ENCODE results near the gene ANO4. TPM values are rescaled to one million over a fixed set of nuclear protein-coding genes. Genes with fewer than 3 reads are reported as not detected.

The ANO4 gene
- total RNA-seq, 1 donor from 2014 or later = 7.3 TPM

DNA sequence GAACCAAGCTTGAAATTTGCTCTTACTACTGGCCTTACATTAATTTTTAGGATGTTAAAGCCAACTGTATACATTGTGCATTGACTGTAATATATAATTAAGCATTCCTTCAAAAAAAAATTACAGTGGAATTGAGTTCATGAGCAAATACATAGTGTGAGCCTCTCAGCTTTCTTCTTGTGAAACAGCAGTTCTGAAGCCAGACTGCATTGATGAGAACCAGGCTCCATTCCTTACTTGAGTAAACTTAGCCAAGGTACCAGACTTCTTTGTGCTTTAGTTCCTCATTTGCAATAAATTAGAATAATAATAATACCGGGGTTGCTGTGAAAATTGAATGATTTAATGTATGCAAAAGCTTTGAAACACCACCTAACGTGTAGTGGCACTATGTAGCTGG lies 169.5 kb downstream of the ANO4 start:
- no peaks in the 10 kb centered on the region for H3K36me3 Mint-ChIP-seq
- peaks cover 19% of the 10 kb centered on the region for H3K27me3 Mint-ChIP-seq
- H3K27ac Mint-ChIP-seq = no peak overlapping the region
- no peak overlapping the region for H3K4me3 Mint-ChIP-seq
- H3K9me3 Mint-ChIP-seq = no peaks in the 10 kb centered on the region
- no peak for DNase-seq (ENCODE audit: extremely low spot score, unreplicated experiment)
- TF ChIP-seq, protein P1, sequence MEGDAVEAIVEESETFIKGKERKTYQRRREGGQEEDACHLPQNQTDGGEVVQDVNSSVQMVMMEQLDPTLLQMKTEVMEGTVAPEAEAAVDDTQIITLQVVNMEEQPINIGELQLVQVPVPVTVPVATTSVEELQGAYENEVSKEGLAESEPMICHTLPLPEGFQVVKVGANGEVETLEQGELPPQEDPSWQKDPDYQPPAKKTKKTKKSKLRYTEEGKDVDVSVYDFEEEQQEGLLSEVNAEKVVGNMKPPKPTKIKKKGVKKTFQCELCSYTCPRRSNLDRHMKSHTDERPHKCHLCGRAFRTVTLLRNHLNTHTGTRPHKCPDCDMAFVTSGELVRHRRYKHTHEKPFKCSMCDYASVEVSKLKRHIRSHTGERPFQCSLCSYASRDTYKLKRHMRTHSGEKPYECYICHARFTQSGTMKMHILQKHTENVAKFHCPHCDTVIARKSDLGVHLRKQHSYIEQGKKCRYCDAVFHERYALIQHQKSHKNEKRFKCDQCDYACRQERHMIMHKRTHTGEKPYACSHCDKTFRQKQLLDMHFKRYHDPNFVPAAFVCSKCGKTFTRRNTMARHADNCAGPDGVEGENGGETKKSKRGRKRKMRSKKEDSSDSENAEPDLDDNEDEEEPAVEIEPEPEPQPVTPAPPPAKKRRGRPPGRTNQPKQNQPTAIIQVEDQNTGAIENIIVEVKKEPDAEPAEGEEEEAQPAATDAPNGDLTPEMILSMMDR (conservative IDR thresholded peaks at IDR 0.05) = no peak
- H3K4me1 Mint-ChIP-seq (ENCODE audit: unreplicated experiment) = peaks cover 9% of the 10 kb centered on the region

DNA sequence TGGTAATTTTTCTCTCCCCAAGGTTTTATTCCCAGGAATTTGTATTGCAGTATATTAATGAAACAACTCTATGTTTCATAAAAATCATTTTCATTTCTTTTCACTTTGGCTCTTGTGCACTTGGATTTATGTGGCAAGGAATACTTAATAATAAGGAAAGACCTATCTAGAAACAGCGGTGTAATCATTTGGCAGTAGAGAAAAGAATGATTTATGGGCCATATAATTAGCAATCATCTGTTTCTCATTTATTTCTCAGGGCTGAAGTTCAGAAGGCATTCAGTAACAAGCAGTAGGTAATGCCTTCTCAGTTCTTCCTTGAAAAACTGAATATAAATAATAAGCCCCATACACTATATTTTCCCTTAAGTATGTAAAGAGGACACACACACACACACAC lies 172.6 kb downstream of the ANO4 start:
- H3K36me3 Mint-ChIP-seq = no peaks in the 10 kb centered on the region
- DNase-seq (ENCODE audit: extremely low spot score, unreplicated experiment) = no peak
- peaks cover 11% of the 10 kb centered on the region for H3K27me3 Mint-ChIP-seq
- peaks cover 5% of the 10 kb centered on the region for H3K4me1 Mint-ChIP-seq (ENCODE audit: unreplicated experiment)
- H3K27ac Mint-ChIP-seq = no peak overlapping the region
- no peak overlapping the region for H3K4me3 Mint-ChIP-seq
- H3K9me3 Mint-ChIP-seq = no peaks in the 10 kb centered on the region
- TF ChIP-seq, protein P1 (conservative IDR thresholded peaks at IDR 0.05) = no peak

DNA sequence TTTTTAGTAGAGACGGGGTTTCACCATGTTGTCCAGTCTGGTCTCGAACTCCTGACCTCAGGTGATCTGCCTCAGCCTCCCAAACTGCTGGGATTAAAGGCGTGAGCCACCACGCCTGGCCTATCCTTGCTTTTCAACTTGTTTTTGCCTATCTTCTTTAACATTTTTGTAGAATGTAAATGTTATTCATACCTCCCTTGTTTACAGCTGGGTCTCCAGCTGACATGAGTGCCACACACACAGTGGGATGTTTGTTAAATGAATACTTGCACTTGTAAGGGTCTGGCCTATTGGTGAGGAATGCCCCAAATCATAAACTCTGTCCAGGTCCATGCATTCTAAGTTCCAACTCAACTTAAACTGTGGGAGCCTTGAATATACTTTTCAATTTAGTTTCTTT lies 176.3 kb downstream of the ANO4 start:
- TF ChIP-seq, protein P1 (conservative IDR thresholded peaks at IDR 0.05) = no peak
- Mint-ChIP-seq H3K4me1 (ENCODE audit: unreplicated experiment) (no peaks in the 10 kb centered on the region), H3K4me3 (no peak overlapping the region), H3K36me3 (no peaks in the 10 kb centered on the region), H3K27me3 (no peaks in the 10 kb centered on the region), H3K27ac (no peak overlapping the region), H3K9me3 (no peaks in the 10 kb centered on the region)
- no peak for DNase-seq (ENCODE audit: extremely low spot score, unreplicated experiment)

DNA sequence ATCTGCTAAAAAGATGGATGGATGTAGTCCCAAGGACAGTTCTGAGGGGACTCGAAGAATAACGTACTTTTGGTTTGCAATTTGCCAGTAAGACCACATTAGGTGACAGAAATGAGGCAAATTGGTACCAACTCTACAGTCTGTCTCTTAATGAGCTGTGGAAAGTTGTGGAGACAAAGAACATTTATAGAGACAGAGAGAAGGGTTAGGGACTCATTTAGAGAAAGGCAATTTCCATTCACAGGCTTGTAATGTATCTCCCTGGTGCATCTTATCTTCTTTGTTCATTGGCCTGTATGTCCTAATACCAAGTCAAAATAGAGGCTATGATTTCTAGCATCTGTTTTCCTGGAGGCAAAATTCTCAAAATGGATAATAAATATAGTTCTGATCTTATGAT lies 177.5 kb downstream of the ANO4 start:
- H3K36me3 Mint-ChIP-seq = no peaks in the 10 kb centered on the region
- H3K9me3 Mint-ChIP-seq = no peaks in the 10 kb centered on the region
- no peak overlapping the region for H3K27ac Mint-ChIP-seq
- H3K27me3 Mint-ChIP-seq = no peaks in the 10 kb centered on the region
- H3K4me3 Mint-ChIP-seq = no peak overlapping the region
- TF ChIP-seq, protein P1 (conservative IDR thresholded peaks at IDR 0.05) = no peak
- DNase-seq (ENCODE audit: extremely low spot score, unreplicated experiment) = no peak
- H3K4me1 Mint-ChIP-seq (ENCODE audit: unreplicated experiment) = no peaks in the 10 kb centered on the region

DNA sequence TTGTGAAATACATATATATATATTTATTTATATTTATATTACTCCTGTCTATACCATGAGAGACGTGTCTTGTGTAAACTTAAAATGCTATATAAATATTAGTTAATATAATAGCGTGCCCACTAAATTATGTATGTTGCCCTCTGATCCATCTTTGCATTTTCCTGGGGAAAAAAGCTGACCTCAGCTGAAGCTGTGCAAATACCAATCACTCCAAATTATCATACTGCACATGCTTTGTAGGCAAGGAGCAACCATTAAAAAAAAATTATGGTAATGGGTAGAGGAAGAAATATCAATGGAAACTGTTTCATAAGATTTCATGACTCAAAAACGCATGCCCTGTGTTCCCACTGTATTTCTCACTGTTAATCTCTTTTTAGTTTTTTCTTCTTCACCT lies 179.8 kb downstream of the ANO4 start:
- Mint-ChIP-seq H3K4me1 (ENCODE audit: unreplicated experiment) (no peaks in the 10 kb centered on the region), H3K4me3 (no peak overlapping the region), H3K27ac (no peak overlapping the region), H3K36me3 (no peaks in the 10 kb centered on the region), H3K27me3 (no peaks in the 10 kb centered on the region), H3K9me3 (no peaks in the 10 kb centered on the region)
- no peak for DNase-seq (ENCODE audit: extremely low spot score, unreplicated experiment)
- TF ChIP-seq, protein P1 (conservative IDR thresholded peaks at IDR 0.05) = no peak

DNA sequence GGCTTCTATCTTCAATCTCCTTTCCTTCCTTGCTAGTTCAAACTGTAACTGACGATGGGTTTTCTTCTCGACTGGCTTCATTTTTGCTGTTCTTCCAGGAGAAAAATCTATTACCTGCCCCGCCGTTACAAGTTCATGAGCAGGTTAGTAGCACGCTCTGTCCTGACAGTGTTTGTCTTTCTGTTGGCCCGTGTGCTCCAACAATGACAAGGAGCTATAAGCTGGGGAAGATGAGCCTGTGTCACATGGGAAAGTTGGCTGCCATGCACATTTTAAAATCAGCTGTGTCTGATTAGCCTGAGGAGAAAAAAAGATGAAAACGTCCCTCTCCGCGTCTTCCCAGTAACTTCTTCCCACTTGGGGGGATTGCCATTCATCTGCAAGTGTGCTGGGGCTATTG lies 180.2 kb downstream of the ANO4 start:
- Mint-ChIP-seq H3K9me3 (no peaks in the 10 kb centered on the region), H3K4me1 (ENCODE audit: unreplicated experiment) (no peaks in the 10 kb centered on the region), H3K36me3 (no peaks in the 10 kb centered on the region), H3K27me3 (no peaks in the 10 kb centered on the region), H3K4me3 (no peak overlapping the region), H3K27ac (no peak overlapping the region)
- DNase-seq (ENCODE audit: extremely low spot score, unreplicated experiment) = no peak
- TF ChIP-seq, protein P1 (conservative IDR thresholded peaks at IDR 0.05) = no peak

Data from type B pancreatic cell (in vitro differentiated cells).